NCI-H1105 treated with DMSO at 0.1 percent for 48 hours (cell line): ENCODE measurements around the gene SMAD5.

Experiments
- DNase-seq: peaks from one replicate; lab custom pipeline; 2025; lab: John Stamatoyannopoulos, UW

SMAD5 gene

GRCh38 chr5:136222580-136223235 lies 90.1 kb downstream of the SMAD5 start:
- DNase-seq: no peak

- no peak for DNase-seq
These were observed 93.2 kb downstream of the SMAD5 start for GRCh38 chr5:136225796-136226195.

DNA sequence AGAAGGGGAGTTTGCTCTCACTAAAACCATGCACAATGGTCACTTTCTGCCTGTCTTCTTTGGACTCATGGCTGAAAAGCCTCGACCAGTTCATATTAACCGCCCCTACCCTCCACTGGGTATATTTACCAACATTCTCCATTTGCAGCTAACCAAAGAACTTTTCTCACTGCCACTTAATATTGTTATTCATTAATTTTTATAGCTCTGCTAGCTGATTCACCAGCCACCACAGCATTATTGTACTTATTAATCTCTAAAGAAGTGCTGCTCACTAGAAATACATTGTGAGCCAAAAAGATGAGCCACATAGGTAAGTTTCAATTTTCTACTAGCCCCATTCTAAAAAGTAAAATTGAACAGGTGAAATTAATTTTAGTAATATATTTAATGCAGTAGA lies 93.8 kb downstream of the SMAD5 start:
- DNase-seq: no peak

DNA sequence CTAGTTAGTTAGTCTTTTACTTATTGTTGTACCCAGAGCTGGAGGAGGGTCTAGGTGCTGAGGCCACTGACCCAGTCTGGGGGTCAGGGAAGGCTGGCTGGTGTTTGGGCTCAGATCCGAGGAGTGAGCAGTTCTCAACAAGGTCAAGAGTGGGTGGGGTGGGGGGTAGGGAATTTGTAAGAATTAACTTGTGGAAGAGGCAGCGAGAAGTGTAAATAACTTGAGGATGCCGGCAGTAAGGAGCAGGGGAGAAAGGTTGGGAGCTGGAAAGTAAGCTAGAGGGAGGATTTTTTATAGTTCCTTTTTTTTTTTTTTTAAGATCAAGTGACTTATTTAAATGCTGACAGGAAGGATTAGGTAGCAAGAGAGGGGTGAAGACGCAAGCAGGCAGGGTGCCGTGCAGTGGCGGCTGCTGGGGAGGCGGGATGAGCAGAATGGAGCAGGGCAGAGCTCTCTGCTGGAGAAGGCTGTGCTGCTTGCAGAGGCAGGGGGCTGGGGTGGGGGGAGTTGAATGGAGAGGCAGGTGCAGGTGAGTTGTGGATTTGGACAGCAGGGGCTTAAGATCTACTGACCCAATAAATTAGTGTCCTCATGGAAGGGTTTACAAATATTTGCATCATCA lies 95.6 kb downstream of the SMAD5 start:
- no peak for DNase-seq

GRCh38 chr5:136230176-136230575 lies 97.5 kb downstream of the SMAD5 start:
- no peak for DNase-seq

GRCh38 chr5:136232316-136232715 lies 99.7 kb downstream of the SMAD5 start:
- DNase-seq: no peak
